Endothelial cell of umbilical vein (primary cell): ENCODE results near the gene NHP2.

Source experiments
- EZH2 ChIP-seq: IDR thresholded peaks from 2 replicates; pipeline ENCODE4 v1.6.1; 2012; ENCODE audit warnings: borderline replicate concordance, low read depth, mild to moderate bottlenecking, moderate library complexity, low read length, inconsistent platforms; ENCODE audit not compliant: severe bottlenecking
- FOS ChIP-seq: IDR thresholded peaks from 2 replicates; pipeline ENCODE4 v1.6.1; 2011; ENCODE audit warnings: mild to moderate bottlenecking, low read length, moderate library complexity, borderline replicate concordance; ENCODE audit not compliant: insufficient read depth
- GATA2 ChIP-seq: IDR thresholded peaks from 2 replicates; pipeline ENCODE4 v1.7.0; 2011; ENCODE audit warnings: low read depth, mild to moderate bottlenecking, moderate library complexity, mixed read lengths, low read length; ENCODE audit not compliant: insufficient read length, insufficient read depth
- POLR2A ChIP-seq: IDR thresholded peaks from 2 replicates; pipeline ENCODE4 v1.6.1; 2012; ENCODE audit warnings: low read depth, mild to moderate bottlenecking, control low read depth, low read length
- POLR2AphosphoS5 ChIP-seq: IDR thresholded peaks from 2 replicates; pipeline ENCODE4 v1.6.1; 2012; ENCODE audit warnings: low read depth, mild to moderate bottlenecking, control low read depth, low read length, moderate library complexity; ENCODE audit not compliant: insufficient read depth
- TF ChIP-seq, protein P1 (sequence below), 2 donors: IDR thresholded peaks; 1 replicate in 1 of 2; 2 replicates in 1 of 2; pipeline ENCODE4 v1.5.1; 2011; ENCODE audit warnings: low read length in 2 of 2, mild to moderate bottlenecking in 2 of 2, moderate library complexity in 2 of 2, control low read depth in 1 of 2, inconsistent platforms in 1 of 2, low read depth in 1 of 2; ENCODE audit not compliant: insufficient read depth in 1 of 2; ENCODE audit errors: extremely low read depth in 1 of 2
- TF ChIP-seq, protein P2 (sequence below): IDR thresholded peaks from 2 replicates; pipeline ENCODE4 v1.6.1; 2011; ENCODE audit not compliant: insufficient read depth, insufficient read length

DNA sequence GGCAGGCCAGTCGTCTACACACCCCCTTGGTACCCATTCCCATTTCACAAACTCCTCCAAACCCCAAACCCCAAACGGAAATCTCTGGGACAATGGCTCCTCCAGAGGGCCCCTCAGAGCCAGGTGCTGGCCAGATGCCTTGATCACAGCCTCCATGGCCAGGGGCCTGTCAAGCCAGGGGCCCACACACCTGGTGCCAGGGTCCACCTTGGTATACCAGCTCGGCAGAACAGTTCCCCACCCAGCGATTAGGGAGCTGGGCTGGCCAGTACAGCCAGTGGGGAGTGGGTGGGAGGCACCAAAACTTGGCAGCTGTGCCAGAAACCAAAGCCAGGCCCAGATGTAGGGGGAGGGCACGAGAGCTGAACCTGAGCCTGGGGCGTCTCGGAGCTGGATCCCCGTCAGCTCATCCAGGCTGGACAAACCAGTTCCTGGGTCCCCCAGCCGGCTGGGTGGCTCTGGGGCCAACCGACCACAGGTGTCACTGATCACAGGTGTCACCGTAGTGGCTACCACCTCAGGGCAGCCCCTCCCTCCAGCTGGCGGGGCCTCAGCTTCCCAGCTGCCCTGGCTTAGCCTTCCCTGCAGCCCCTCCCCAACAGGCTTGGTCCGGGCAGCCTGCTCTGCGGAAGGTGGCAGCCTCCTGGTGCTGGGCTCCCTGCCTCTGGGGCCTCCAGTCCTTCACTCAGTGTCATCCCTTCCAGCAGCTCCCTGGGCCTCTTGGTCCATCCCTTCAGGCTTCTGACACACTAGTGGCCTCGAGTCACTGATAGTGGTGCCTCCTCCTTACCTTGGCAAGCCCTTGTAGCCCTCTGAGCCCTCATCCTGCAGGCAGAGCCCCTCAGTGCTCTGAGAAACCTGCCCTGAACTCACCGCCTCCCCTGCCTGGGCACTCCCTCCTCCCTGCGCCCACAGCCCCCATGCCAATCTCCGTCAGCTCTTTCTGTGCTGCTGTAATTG lies 29.4 kb downstream of the NHP2 start:
- TF ChIP-seq EZH2 (no peak), POLR2A (no peak), POLR2AphosphoS5 (no peak), FOS (no peak), GATA2 (no peak)
- TF ChIP-seq, protein P1, sequence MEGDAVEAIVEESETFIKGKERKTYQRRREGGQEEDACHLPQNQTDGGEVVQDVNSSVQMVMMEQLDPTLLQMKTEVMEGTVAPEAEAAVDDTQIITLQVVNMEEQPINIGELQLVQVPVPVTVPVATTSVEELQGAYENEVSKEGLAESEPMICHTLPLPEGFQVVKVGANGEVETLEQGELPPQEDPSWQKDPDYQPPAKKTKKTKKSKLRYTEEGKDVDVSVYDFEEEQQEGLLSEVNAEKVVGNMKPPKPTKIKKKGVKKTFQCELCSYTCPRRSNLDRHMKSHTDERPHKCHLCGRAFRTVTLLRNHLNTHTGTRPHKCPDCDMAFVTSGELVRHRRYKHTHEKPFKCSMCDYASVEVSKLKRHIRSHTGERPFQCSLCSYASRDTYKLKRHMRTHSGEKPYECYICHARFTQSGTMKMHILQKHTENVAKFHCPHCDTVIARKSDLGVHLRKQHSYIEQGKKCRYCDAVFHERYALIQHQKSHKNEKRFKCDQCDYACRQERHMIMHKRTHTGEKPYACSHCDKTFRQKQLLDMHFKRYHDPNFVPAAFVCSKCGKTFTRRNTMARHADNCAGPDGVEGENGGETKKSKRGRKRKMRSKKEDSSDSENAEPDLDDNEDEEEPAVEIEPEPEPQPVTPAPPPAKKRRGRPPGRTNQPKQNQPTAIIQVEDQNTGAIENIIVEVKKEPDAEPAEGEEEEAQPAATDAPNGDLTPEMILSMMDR (IDR thresholded peaks at IDR 0.05; ENCODE audit: extremely low read depth in 1 of 2, insufficient read depth in 1 of 2, low read depth in 1 of 2, low read length in 2 of 2): no peak
- TF ChIP-seq, protein P2, sequence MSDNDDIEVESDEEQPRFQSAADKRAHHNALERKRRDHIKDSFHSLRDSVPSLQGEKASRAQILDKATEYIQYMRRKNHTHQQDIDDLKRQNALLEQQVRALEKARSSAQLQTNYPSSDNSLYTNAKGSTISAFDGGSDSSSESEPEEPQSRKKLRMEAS: no peak
